Measurements from ENCODE around the gene DBF4.
"Not testable (repeated sequence)": the region's sequence is repeated elsewhere in the genome, so short reads cannot be mapped to it uniquely, and the experiment has no call there.

The DBF4 gene

GRCh38 chr7:87945926-87946325 is 69.6 kb downstream of the DBF4 start:
- in situ Hi-C loops (cut with HindIII; ENCODE audit: low sequenced_read_pairs), result not testable (repeated sequence)

GRCh38 chr7:87948371-87948770 is 72.1 kb downstream of the DBF4 start:
- in situ Hi-C loops (cut with HindIII; ENCODE audit: low sequenced_read_pairs), result no loop called here

Data from endothelial cell of hepatic sinusoid (primary cell).